Endothelial cell of umbilical vein (primary cell): ENCODE data around the gene TUBB2A. TPM values are rescaled to one million over a fixed set of nuclear protein-coding genes. Genes with fewer than 3 reads are reported as not detected.

ENCODE experiments used
- BruUV-seq: library from RNA; stranded (reverse); fragments of 400-500 nt; replicated peaks from 2 replicates; lab custom pipeline; 2021; lab: Mats Ljungman, UMichigan
- CTCF ChIA-PET: fragments of 300-600, 350-600 bp; sonication (Branson Sonifier 250); formaldehyde crosslinking; loops from one replicate; lab custom pipeline; 2021; ENCODE audit warnings: antibody characterized with exemption, inconsistent platforms; lab: Charles Lee
- POLR2A ChIA-PET: fragments of 300-600, 350-600 bp; sonication (Branson Sonifier 250); formaldehyde crosslinking; loops from one replicate; lab custom pipeline; 2021; ENCODE audit warnings: antibody characterized with exemption, inconsistent platforms; lab: Charles Lee
- DNase-seq: peaks from one replicate; pipeline ENCODE4 v3.0.0-alpha.2; 2011; ENCODE audit warnings: low read depth, low spot score
- FAIRE-seq: peaks from 2 replicates; lab custom pipeline; 2011; peaks lifted over from hg19 to GRCh38; lab: Jason Lieb, UNC
- H2AFZ ChIP-seq: 2 replicates; pipeline ENCODE4 v1.6.0; 2012; ENCODE audit warnings: low read depth, low read length, control low read depth, inconsistent platforms
- H3K27ac ChIP-seq: 2 replicates; pipeline ENCODE4 v1.5.1; 2011; ENCODE audit warnings: low read depth, mild to moderate bottlenecking, control low read depth, low read length, moderate library complexity; ENCODE audit not compliant: insufficient read depth
- H3K27me3 ChIP-seq, 2 experiments: 2 replicates each; pipeline versions ENCODE4 v1.6.0 to v1.6.1; 2011; ENCODE audit warnings: low read length in 2 of 2, mixed read lengths in 1 of 2; ENCODE audit not compliant: control insufficient read depth in 2 of 2, insufficient read depth in 2 of 2
- H3K36me3 ChIP-seq, 2 experiments: 2 replicates in 1 of 2; 3 replicates in 1 of 2; pipeline ENCODE4 v1.5.1; 2011; ENCODE audit warnings: low read length in 2 of 2, mild to moderate bottlenecking in 1 of 2, moderate library complexity in 1 of 2; ENCODE audit not compliant: control insufficient read depth in 2 of 2, insufficient read depth in 2 of 2; ENCODE audit errors: extremely low read depth in 1 of 2
- H3K4me1 ChIP-seq: 3 replicates; pipeline ENCODE4 v1.5.1; 2011; ENCODE audit warnings: mild to moderate bottlenecking, low read length; ENCODE audit not compliant: control insufficient read depth, insufficient read depth; ENCODE audit errors: extremely low read depth
- H3K4me2 ChIP-seq: 2 replicates; pipeline ENCODE4 v1.6.1; 2011; ENCODE audit warnings: low read length, control low read depth, mixed read lengths; ENCODE audit not compliant: insufficient read depth
- H3K4me3 ChIP-seq, 3 experiments: fragments of 200-600 bp in 1 of 3; sonication (generic), shearing (Covaris generic) in 1 of 3; replicated peaks in 1 of 3; 2 replicates each; pipeline ENCODE4 v1.5.1; 2011 to 2016; ENCODE audit warnings: control low read depth in 3 of 3, low read length in 3 of 3, mild to moderate bottlenecking in 2 of 3, inconsistent platforms in 1 of 3, low read depth in 1 of 3, moderate library complexity in 1 of 3; ENCODE audit not compliant: insufficient read depth in 1 of 3
- H3K79me2 ChIP-seq: 2 replicates; pipeline ENCODE4 v1.6.0; 2012; ENCODE audit warnings: low read length, inconsistent platforms; ENCODE audit not compliant: control insufficient read depth, insufficient read depth
- H3K9ac ChIP-seq: replicated peaks from 2 replicates; pipeline ENCODE3; 2011; ENCODE audit warnings: low read length, control low read depth; ENCODE audit not compliant: insufficient read depth; ENCODE audit errors: extremely low read depth
- H3K9me1 ChIP-seq: replicated peaks from 3 replicates; pipeline ENCODE4 v1.6.0; 2011; ENCODE audit warnings: mild to moderate bottlenecking, low read length; ENCODE audit not compliant: control insufficient read depth, insufficient read depth; ENCODE audit errors: extremely low read depth
- H3K9me3 ChIP-seq: replicated peaks from 2 replicates; pipeline ENCODE4 v1.5.1; 2012; ENCODE audit warnings: low read length, inconsistent platforms; ENCODE audit not compliant: control insufficient read depth, insufficient read depth
- H4K20me1 ChIP-seq: replicated peaks from 2 replicates; pipeline ENCODE3; 2011; ENCODE audit warnings: mild to moderate bottlenecking, low read length; ENCODE audit not compliant: control insufficient read depth, insufficient read depth; ENCODE audit errors: extremely low read depth
- FOS ChIP-seq: IDR thresholded peaks from 2 replicates; pipeline ENCODE4 v1.6.1; 2011; ENCODE audit warnings: mild to moderate bottlenecking, low read length, moderate library complexity, borderline replicate concordance; ENCODE audit not compliant: insufficient read depth
- GATA2 ChIP-seq: IDR thresholded peaks from 2 replicates; pipeline ENCODE4 v1.7.0; 2011; ENCODE audit warnings: low read depth, mild to moderate bottlenecking, moderate library complexity, mixed read lengths, low read length; ENCODE audit not compliant: insufficient read length, insufficient read depth
- JUN ChIP-seq: IDR thresholded peaks from 2 replicates; pipeline ENCODE4 v1.6.1; 2011; ENCODE audit warnings: borderline replicate concordance, low read depth; ENCODE audit not compliant: insufficient read length, insufficient read depth
- MAX ChIP-seq: IDR thresholded peaks from 2 replicates; pipeline ENCODE4 v1.6.1; 2011; ENCODE audit not compliant: insufficient read depth, insufficient read length
- MYC ChIP-seq: IDR thresholded peaks from one replicate; pipeline ENCODE4 v1.6.1; 2011; ENCODE audit warnings: mild to moderate bottlenecking, low read depth, low read length
- POLR2A ChIP-seq: IDR thresholded peaks from 2 replicates; pipeline ENCODE4 v1.6.1; 2012; ENCODE audit warnings: low read depth, mild to moderate bottlenecking, control low read depth, low read length
- dilution Hi-C: fragments of 300-500 bp; cut with MboI; formaldehyde crosslinking; loops from one replicate; pipeline ENCODE4 v1.15.0; 2019; ENCODE audit warnings: low sequenced_read_pairs; ENCODE audit not compliant: extremely low pct_ligation_motif_present
- intact Hi-C: fragments of 100-400 bp; cut with micrococcal nuclease; formaldehyde crosslinking; loops from one replicate; pipeline ENCODE4 v1.10.0; 2022
- polyA plus RNA-seq, 4 experiments: library from polyadenylated mRNA; depleted of rRNA in 3 of 4; stranded (reverse) in 3 of 4; unstranded in 1 of 4; fragments of >200 nt; gene quantifications; 2 replicates each; pipeline versions ENCODE4 v1.2.1 to v1.2.3, GENCODE V29; 2011 to 2012; ENCODE audit warnings: missing spikeins in 1 of 4
- total RNA-seq: library from RNA; stranded (reverse); gene quantifications from 2 replicates; pipeline ENCODE4 v1.2.3, GENCODE V29; 2021
- TF ChIP-seq, protein P1 (sequence below), 2 donors: IDR thresholded peaks; 1 replicate in 1 of 2; 2 replicates in 1 of 2; pipeline ENCODE4 v1.5.1; 2011; ENCODE audit warnings: low read length in 2 of 2, mild to moderate bottlenecking in 2 of 2, moderate library complexity in 2 of 2, control low read depth in 1 of 2, inconsistent platforms in 1 of 2, low read depth in 1 of 2; ENCODE audit not compliant: insufficient read depth in 1 of 2; ENCODE audit errors: extremely low read depth in 1 of 2

Gene TUBB2A
- total and polyA plus RNA-seq, 2 donors (not counting 3 experiments of a cell fraction or from before 2014, with no cell fraction given): 80.3 to 99.2 TPM

- FAIRE-seq (no peak), DNase-seq (no peak)
- Histone ChIP-seq H3K27me3 (peaks cover 4 to 8% of the 10 kb centered on the region in 2 experiments), H3K4me3 (no peak overlapping the region), H3K9ac (no peak overlapping the region), H4K20me1 (no peaks in the 10 kb centered on the region), H3K36me3 (no peaks in the 10 kb centered on the region), H3K79me2 (no peaks in the 10 kb centered on the region), H3K9me3 (no peaks in the 10 kb centered on the region), H2AFZ (no peak overlapping the region), H3K4me1 (peaks cover 7% of the 10 kb centered on the region), H3K4me2 (no peak overlapping the region), H3K27ac (no peak overlapping the region), H3K9me1 (no peaks in the 10 kb centered on the region)
- TF ChIP-seq MYC (no peak), JUN (no peak), POLR2A (no peak), FOS (no peak), GATA2 (no peak), MAX (no peak)
- TF ChIP-seq, protein P1, sequence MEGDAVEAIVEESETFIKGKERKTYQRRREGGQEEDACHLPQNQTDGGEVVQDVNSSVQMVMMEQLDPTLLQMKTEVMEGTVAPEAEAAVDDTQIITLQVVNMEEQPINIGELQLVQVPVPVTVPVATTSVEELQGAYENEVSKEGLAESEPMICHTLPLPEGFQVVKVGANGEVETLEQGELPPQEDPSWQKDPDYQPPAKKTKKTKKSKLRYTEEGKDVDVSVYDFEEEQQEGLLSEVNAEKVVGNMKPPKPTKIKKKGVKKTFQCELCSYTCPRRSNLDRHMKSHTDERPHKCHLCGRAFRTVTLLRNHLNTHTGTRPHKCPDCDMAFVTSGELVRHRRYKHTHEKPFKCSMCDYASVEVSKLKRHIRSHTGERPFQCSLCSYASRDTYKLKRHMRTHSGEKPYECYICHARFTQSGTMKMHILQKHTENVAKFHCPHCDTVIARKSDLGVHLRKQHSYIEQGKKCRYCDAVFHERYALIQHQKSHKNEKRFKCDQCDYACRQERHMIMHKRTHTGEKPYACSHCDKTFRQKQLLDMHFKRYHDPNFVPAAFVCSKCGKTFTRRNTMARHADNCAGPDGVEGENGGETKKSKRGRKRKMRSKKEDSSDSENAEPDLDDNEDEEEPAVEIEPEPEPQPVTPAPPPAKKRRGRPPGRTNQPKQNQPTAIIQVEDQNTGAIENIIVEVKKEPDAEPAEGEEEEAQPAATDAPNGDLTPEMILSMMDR (IDR thresholded peaks at IDR 0.05; ENCODE audit: extremely low read depth in 1 of 2, insufficient read depth in 1 of 2, low read depth in 1 of 2, low read length in 2 of 2): peak in 1 of 2 donors; percentile 3
- BruUV-seq: no TSS peak
- CTCF ChIA-PET: interaction anchor here (0.6 to 1.6 kb wide), 5 partner anchors 30 to 70 kb away, joined by 3 to 8 read pairs (median 3); no protein-coding TSS in a partner anchor
- dilution Hi-C loops: no loop called here
- intact Hi-C loops: loop anchor here (2.0 kb wide), 1 partner anchor 69 kb away; no protein-coding TSS in a partner anchor
- POLR2A ChIA-PET: no interaction called here
These were observed 38.6 kb upstream of the TUBB2A start for GRCh38 chr6:3195695-3196497.
